Mucosa of descending colon (tissue), 3 donors: Measurements from ENCODE around the gene PDE11A. TPM values are rescaled to one million over a fixed set of nuclear protein-coding genes. Genes with fewer than 3 reads are reported as not detected.
"Not testable (repeated sequence)": the region's sequence is repeated elsewhere in the genome, so short reads cannot be mapped to it uniquely, and the experiment has no call there.

ENCODE experiments used
- ATAC-seq: fragments of 200-7000 bp; cut with Tn5 transposase; one replicate; pipeline ENCODE4 v1.9.1; 2020; ENCODE audit warnings: mild to moderate bottlenecking, moderate library complexity
- DNase-seq, 3 donors: peaks; one replicate each; pipeline ENCODE4 v3.0.0-alpha.2; 2020
- H3K36me3 ChIP-seq: fragments of 200-600 bp; one replicate; pipeline ENCODE4 v1.8.0; 2021; ENCODE audit warnings: low read depth, mild to moderate bottlenecking
- H3K4me1 ChIP-seq: fragments of 200-600 bp; one replicate; pipeline ENCODE4 v1.8.0; 2021; ENCODE audit warnings: low read depth, mild to moderate bottlenecking
- H3K4me3 ChIP-seq: fragments of 200-600 bp; one replicate; pipeline ENCODE4 v1.8.0; 2021; ENCODE audit warnings: mild to moderate bottlenecking
- H3K9me3 ChIP-seq: fragments of 200-600 bp; one replicate; pipeline ENCODE4 v1.8.0; 2021; ENCODE audit warnings: mild to moderate bottlenecking
- CTCF ChIP-seq: fragments of 200-600 bp; IDR thresholded peaks from one replicate; pipeline ENCODE4 v1.8.0; 2022; ENCODE audit warnings: antibody characterized with exemption, mild to moderate bottlenecking
- intact Hi-C, 2 donors: fragments of 100-400 bp; cut with DNase I in 1 of 2; cut with micrococcal nuclease in 1 of 2; formaldehyde crosslinking; loops; one replicate each; pipeline versions ENCODE4 v1.11.0 to v1.11.1; 2022; cut with DNase I, micrococcal nuclease
- total RNA-seq, 3 donors: library from RNA; stranded (reverse); fragmentation: NEBNext Ultra II Directional in 2 of 3; extraction: Animal tissue kit (Norgen Biotek cat#: 25700) in 2 of 3; gene quantifications; one replicate each; pipeline versions ENCODE4 v1.2.1 to v1.2.4, GENCODE V29; 2021 to 2023
- donor health status: DM: no; HTN: no; CAD: no; lungs with moderate emphysema.
- donor health status: DM: no; HTN: no; CAD: no.
- donor health status: DM: no; HTN: yes; CAD: no.

The PDE11A gene
- total RNA-seq, 3 donors from 2014 or later = 1.0 to 3.2 (median 2.7) TPM

- intact Hi-C loops = no loop called here
- H3K4me1 ChIP-seq = no peaks in the 10 kb centered on the region
- DNase-seq = no peak
- ATAC-seq = no peak
- H3K4me3 ChIP-seq = no peak overlapping the region
- H3K9me3 ChIP-seq = no peaks in the 10 kb centered on the region
- H3K36me3 ChIP-seq = no peaks in the 10 kb centered on the region
- TF ChIP-seq CTCF = no peak
These were observed 6.3 kb downstream of the PDE11A start for GRCh38 chr2:178066324-178066723.

GRCh38 chr2:178059681-178060080, 12.9 kb downstream of the PDE11A start:
- Histone ChIP-seq H3K4me1 (no peaks in the 10 kb centered on the region), H3K4me3 (no peak overlapping the region), H3K9me3 (no peaks in the 10 kb centered on the region), H3K36me3 (no peaks in the 10 kb centered on the region)
- intact Hi-C loops = no loop called here
- ATAC-seq (no peak), DNase-seq (no peak)
- TF ChIP-seq CTCF = no peak

- TF ChIP-seq CTCF = no peak
- intact Hi-C loops = no loop called here
- ATAC-seq = no peak
These were observed 13.5 kb downstream of the PDE11A start for GRCh38 chr2:178059111-178059510.

GRCh38 chr2:178057179-178057680, 15.3 kb downstream of the PDE11A start:
- ATAC-seq = no peak
- no peak for TF ChIP-seq CTCF
- H3K9me3 ChIP-seq = no peaks in the 10 kb centered on the region
- H3K4me3 ChIP-seq = no peak overlapping the region
- H3K4me1 ChIP-seq = no peaks in the 10 kb centered on the region
- no peaks in the 10 kb centered on the region for H3K36me3 ChIP-seq
- no peak for DNase-seq
- intact Hi-C loops = no loop called here

More at GRCh38 chr2:178059111-178059510, 13.5 kb downstream of the PDE11A start:
- H3K4me3 ChIP-seq = no peak overlapping the region
- H3K36me3 ChIP-seq = no peaks in the 10 kb centered on the region
- no peaks in the 10 kb centered on the region for H3K9me3 ChIP-seq
- no peaks in the 10 kb centered on the region for H3K4me1 ChIP-seq
- DNase-seq = no peak

- no peaks in the 10 kb centered on the region for H3K4me1 ChIP-seq
- no peaks in the 10 kb centered on the region for H3K36me3 ChIP-seq
- no peak for DNase-seq
- TF ChIP-seq CTCF = no peak
- no peak for ATAC-seq
- intact Hi-C loops = no loop called here
- H3K4me3 ChIP-seq = no peak overlapping the region
- H3K9me3 ChIP-seq = no peaks in the 10 kb centered on the region
These were observed 16.2 kb downstream of the PDE11A start for GRCh38 chr2:178056345-178056744.

- H3K9me3 ChIP-seq, ATAC-seq, DNase-seq, intact Hi-C loops, H3K36me3 ChIP-seq, H3K4me3 ChIP-seq, H3K4me1 ChIP-seq: not testable (repeated sequence)
These were observed 21.3 kb downstream of the PDE11A start for GRCh38 chr2:178051257-178051656.
